GM23338 (cell line): Measurements from ENCODE around the gene SMU1.

Experiments used
- CREB1 ChIP-seq: fragments of 250-450 bp; sonication (Bioruptor Pico); IDR thresholded peaks from 2 replicates; pipeline ENCODE4 v1.5.0; 2020; ENCODE audit warnings: low read depth, mild to moderate bottlenecking, moderate library complexity
- CTCF ChIP-seq, 2 experiments: fragments of 200-600 bp in 1 of 2; sonication (generic) in 1 of 2; conservative IDR thresholded peaks; 2 replicates each; pipeline versions ENCODE4 v1.5.1 to v1.6.1; 2016 to 2017; ENCODE audit warnings: antibody characterized with exemption in 2 of 2, low read depth in 2 of 2, mild to moderate bottlenecking in 2 of 2, moderate library complexity in 1 of 2
- EZH2 ChIP-seq: fragments of 200-600 bp; sonication (generic); IDR thresholded peaks from one replicate; pipeline ENCODE4 v1.8.0; 2017; ENCODE audit warnings: antibody characterized with exemption, mild to moderate bottlenecking, low read depth; ENCODE audit not compliant: unreplicated experiment
- EZH2phosphoT487 ChIP-seq: fragments of 200-600 bp; sonication (generic); IDR thresholded peaks from one replicate; pipeline ENCODE4 v1.8.1; 2018; ENCODE audit warnings: antibody characterized with exemption; ENCODE audit not compliant: unreplicated experiment
- JUNB ChIP-seq: IDR thresholded peaks from one replicate; pipeline ENCODE4 v1.6.1; 2016; ENCODE audit warnings: antibody characterized with exemption; ENCODE audit not compliant: unreplicated experiment
- POLR2AphosphoS5 ChIP-seq: IDR thresholded peaks from 2 replicates; pipeline ENCODE4 v1.6.1; 2016; ENCODE audit warnings: antibody characterized with exemption, low read depth
- STAT1 ChIP-seq: IDR thresholded peaks from one replicate; pipeline ENCODE4 v1.6.1; 2016; ENCODE audit warnings: antibody characterized with exemption; ENCODE audit not compliant: unreplicated experiment
- ZNF114 ChIP-seq: fragments of 250-450 bp; sonication (Bioruptor Pico); IDR thresholded peaks from 2 replicates; pipeline ENCODE4 v1.5.0; 2020; ENCODE audit warnings: mild to moderate bottlenecking, moderate library complexity
- ZNF331 ChIP-seq: fragments of 250-450 bp; sonication (Bioruptor Pico); IDR thresholded peaks from 2 replicates; pipeline ENCODE4 v1.5.0; 2020; ENCODE audit warnings: low read depth, mild to moderate bottlenecking, moderate library complexity
- TF ChIP-seq, protein P1 (sequence below): IDR thresholded peaks from one replicate; pipeline ENCODE4 v1.6.1; 2018; ENCODE audit warnings: antibody characterized with exemption; ENCODE audit not compliant: unreplicated experiment
- TF ChIP-seq, protein P2 (sequence below): IDR thresholded peaks from 2 replicates; pipeline ENCODE4 v1.6.1; 2016; ENCODE audit warnings: antibody characterized with exemption

DNA sequence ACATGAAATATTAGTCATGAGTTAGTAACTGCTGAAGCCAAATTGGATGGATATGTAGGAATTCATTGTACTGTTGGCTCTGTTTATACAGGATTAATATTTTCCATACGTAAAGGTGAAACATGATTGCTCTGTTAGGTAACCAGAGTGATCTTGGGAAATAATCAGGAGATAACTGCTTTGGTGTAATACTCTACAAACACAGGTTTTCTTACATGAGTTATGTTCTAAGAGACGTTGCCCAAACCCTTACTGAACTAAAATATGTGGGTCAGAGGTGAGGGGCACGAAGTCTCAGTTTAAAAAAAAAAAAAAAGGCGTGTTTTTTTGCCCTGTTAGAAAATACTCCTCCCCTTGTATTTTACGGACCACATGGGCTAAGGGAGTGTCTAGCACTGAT is 43.6 kb downstream of the SMU1 start:
- TF ChIP-seq, protein P1, sequence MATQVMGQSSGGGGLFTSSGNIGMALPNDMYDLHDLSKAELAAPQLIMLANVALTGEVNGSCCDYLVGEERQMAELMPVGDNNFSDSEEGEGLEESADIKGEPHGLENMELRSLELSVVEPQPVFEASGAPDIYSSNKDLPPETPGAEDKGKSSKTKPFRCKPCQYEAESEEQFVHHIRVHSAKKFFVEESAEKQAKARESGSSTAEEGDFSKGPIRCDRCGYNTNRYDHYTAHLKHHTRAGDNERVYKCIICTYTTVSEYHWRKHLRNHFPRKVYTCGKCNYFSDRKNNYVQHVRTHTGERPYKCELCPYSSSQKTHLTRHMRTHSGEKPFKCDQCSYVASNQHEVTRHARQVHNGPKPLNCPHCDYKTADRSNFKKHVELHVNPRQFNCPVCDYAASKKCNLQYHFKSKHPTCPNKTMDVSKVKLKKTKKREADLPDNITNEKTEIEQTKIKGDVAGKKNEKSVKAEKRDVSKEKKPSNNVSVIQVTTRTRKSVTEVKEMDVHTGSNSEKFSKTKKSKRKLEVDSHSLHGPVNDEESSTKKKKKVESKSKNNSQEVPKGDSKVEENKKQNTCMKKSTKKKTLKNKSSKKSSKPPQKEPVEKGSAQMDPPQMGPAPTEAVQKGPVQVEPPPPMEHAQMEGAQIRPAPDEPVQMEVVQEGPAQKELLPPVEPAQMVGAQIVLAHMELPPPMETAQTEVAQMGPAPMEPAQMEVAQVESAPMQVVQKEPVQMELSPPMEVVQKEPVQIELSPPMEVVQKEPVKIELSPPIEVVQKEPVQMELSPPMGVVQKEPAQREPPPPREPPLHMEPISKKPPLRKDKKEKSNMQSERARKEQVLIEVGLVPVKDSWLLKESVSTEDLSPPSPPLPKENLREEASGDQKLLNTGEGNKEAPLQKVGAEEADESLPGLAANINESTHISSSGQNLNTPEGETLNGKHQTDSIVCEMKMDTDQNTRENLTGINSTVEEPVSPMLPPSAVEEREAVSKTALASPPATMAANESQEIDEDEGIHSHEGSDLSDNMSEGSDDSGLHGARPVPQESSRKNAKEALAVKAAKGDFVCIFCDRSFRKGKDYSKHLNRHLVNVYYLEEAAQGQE = no peak
- TF ChIP-seq EZH2 = no peak
- TF ChIP-seq EZH2phosphoT487 = no peak
- TF ChIP-seq CTCF (conservative IDR thresholded peaks at IDR 0.05; ENCODE audit: low read depth in 2 of 2) = no peak
- TF ChIP-seq, protein P2, sequence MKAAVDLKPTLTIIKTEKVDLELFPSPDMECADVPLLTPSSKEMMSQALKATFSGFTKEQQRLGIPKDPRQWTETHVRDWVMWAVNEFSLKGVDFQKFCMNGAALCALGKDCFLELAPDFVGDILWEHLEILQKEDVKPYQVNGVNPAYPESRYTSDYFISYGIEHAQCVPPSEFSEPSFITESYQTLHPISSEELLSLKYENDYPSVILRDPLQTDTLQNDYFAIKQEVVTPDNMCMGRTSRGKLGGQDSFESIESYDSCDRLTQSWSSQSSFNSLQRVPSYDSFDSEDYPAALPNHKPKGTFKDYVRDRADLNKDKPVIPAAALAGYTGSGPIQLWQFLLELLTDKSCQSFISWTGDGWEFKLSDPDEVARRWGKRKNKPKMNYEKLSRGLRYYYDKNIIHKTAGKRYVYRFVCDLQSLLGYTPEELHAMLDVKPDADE = no peak
- TF ChIP-seq POLR2AphosphoS5 = no peak
- TF ChIP-seq CREB1 (CRISPR knock-in tag) = no peak
- TF ChIP-seq ZNF331 (CRISPR knock-in tag) = no peak
- TF ChIP-seq STAT1 = no peak
- no peak for TF ChIP-seq ZNF114 (CRISPR knock-in tag)
- TF ChIP-seq JUNB = no peak
